DLD1 (cell line): ENCODE results near the gene GNAS-AS1.

Experiments
- in situ Hi-C: cut with HindIII; loops from 2 replicates; pipeline ENCODE4 v1.10.0; 2017; ENCODE audit warnings: low sequenced_read_pairs

Gene GNAS-AS1

DNA sequence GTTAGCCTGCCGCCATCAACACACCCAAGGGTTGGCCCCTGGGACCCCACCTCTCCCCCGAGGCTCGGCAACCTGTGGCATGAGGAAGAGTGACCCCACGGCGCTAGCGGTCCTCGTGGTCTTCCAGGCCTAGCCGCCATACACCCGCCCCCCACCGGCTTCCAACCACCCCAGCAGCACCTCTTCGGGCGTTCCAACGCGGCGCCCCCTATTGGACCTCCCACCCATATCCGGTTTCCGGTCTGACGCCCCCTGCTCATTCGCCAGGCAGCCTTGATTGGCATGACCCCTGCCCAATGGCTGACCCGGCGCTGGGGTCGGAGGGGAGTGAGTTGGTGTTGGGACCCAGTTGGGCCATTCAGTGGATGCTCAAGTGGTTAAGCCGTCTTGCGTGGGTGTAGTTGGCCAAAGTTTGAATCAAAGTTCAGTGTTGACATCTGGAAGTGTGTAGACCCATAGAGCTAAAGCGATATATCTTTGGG is at the start of gene GNAS-AS1:
GNAS-AS1 (minus strand) TSS at position 210 of the 482 bp plus-strand sequence.
- in situ Hi-C loops, result loop anchor here (25.0 kb wide), 1 partner anchor 612 kb away; no protein-coding TSS in a partner anchor

DNA sequence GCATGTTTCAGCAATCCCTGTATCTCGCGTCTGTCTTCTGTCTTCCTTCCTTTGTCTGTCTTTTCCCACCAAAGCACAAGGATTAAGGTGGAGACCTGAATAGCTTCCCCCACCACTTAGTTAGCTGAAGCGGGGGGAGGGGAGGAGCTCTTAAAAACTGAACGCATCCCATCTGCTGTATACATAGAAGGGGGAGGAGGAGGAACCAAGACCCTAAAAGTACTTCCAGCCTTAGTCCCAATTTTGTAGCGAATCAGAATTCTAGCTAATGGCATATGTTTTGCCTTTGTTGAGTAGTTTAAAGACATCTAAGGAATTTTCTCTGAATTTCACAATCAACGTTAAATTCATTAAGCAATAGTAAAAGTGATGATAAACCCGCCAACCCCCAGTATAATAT is 49.7 kb upstream of the GNAS-AS1 start:
- in situ Hi-C loops, result no loop called here

DNA sequence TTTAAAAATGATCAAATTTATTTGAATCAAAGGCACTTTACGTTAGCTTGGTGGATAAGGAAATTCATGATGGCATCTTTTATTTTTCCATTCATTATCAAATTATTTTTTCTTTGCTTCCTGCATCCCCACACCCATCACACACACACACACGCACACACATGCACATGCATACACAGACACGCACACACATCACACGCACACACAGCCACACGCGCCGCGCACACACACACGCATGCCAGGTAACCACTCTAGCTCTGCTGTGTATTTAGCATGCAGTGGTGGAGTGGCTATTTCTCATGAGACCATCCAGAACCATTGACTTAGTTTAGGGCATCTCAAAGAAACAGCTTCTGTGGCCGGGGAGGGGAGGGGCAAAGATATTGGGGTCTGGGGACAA is 48.8 kb upstream of the GNAS-AS1 start:
- in situ Hi-C loops, result no loop called here

DNA sequence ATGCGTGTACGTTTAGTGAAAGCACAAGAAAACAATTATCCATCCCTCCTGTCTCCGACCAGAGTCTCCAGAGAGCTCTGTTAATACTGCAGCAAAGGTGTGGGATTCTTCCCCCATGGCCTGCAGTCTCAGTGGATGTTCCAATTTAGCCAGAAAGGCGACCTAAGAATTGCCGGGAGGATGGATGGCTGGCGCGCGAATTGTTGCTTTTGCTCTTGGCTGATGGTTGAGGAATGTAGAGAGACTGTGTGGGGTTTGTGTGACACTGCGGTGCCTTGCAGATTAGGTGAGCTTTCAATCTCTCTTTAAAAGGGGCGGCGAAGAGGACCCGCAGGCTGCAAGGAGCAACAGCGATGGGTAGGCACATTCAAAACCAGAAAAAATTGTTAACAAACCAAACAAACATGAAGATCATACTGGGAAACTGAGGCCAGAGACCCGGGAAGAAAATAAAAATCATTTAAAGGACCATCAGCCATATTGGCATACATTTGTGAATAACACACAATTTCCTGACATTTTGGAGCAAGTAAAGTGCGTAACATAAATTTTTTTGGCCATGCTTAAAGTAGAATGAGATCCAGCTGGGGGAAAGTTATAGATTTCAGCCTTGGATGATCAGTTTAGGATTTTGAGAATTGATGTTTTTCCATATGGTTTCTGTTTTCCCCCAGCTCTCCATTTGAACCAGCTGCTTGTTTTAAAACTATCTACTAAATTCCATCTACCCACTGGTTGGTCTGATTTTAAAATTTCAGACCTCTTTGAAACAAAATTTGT is 48.1 kb upstream of the GNAS-AS1 start:
- in situ Hi-C loops, result no loop called here

DNA sequence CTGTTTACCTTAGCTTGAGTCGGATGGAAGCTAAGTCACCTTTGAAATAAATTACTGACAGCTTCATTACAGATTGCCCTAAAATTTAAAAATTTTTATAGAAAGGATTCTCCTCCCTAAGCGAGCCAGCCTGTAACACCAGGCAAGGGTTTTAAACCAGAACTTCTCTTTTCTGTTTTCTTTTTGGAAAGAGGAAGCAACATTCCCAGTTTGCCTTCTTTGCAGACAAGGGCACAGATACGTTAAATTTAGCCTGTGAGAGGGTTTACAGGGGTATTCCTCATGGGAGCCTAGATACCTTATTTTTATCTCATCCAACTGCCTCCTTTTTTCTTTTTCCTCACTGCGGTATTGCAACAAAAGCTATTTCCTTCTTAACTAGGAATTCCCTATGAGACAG is 46.8 kb upstream of the GNAS-AS1 start:
- in situ Hi-C loops, result no loop called here

DNA sequence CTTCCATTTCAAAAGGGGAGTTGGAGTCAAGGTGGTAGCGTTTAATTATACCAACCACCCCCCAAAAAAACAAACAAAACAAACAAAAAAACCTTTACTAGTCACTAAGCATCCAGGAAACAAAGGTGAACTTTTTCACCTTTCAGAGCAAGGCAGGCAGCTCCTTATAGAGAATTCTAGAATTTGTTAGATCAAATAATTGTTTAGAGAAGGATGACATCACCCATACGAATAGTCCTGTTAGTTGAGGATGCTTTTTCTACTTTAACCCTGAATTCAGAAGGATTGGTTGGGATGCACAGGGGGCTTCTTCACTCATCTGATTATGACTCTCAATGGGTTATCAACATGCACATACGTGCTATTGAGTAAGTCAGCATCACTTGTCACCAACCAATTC is 46.1 kb upstream of the GNAS-AS1 start:
- in situ Hi-C loops, result no loop called here

DNA sequence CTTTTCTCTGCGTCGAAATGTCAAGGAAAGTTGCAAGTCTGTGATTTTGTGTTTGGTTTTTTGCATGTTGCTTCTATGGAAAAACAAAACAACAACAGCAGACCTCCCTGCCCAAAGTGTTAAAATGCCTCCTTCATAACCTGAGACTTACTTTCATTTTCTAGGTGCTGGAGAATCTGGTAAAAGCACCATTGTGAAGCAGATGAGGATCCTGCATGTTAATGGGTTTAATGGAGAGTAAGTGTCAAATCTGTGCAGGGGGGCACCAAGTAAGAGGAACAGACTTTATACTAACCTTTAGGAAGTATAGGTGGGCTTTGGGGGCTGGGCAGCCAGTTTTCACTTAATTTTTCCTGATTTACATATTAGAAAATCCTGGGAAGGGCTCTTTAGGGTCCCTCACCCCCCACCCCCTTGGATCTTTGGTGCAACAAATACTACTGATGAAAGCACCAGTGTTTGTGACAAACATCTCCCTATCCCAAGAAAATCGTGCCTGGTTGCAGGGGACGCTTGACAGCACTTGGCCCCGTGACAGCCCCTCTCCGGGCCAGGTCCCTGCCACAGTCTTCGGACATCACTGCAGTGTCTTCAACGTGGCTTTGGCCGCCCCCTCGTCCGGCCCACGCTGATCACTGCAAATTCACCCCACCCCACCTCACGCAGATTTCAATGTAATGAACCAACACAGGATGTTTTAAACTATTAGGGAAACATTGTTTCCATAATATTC is 44.9 kb upstream of the GNAS-AS1 start:
- in situ Hi-C loops, result no loop called here

DNA sequence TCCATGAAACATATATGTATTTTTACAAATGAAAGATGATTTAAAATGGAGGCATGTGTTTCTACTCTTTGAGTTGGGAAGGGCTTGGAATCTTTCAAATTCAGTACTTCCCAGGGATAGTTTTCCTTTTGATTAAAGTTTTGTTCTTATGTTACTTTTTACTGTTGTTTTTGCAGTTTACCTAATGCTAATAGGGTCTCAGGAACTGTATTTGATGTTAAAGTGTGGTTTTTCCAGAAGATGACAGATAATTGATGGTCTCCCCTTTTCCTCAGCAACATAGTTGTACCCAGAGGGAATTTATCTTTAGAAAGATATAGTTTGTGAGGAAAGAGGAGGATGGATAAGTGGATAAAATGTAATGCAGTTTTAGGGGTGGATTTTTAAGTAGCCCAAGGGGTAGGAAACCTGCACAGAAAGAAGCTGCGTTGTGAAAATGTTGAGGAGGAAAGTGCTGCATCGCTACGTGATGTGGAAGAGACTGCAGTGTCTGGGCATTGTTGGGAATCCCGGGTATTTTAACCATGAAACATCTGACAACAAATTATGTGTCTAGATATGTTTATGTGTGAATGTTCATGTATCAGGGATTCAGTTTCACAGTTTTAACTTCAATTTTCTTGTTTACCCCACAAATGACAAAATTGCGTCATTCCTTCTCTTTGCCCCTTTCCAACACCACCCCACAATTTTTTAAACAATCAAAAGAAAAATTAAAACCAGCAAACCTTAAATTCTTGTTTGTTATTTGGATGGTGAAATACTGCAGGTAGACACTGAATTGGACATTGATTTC is 44.1 kb upstream of the GNAS-AS1 start:
- in situ Hi-C loops, result no loop called here

DNA sequence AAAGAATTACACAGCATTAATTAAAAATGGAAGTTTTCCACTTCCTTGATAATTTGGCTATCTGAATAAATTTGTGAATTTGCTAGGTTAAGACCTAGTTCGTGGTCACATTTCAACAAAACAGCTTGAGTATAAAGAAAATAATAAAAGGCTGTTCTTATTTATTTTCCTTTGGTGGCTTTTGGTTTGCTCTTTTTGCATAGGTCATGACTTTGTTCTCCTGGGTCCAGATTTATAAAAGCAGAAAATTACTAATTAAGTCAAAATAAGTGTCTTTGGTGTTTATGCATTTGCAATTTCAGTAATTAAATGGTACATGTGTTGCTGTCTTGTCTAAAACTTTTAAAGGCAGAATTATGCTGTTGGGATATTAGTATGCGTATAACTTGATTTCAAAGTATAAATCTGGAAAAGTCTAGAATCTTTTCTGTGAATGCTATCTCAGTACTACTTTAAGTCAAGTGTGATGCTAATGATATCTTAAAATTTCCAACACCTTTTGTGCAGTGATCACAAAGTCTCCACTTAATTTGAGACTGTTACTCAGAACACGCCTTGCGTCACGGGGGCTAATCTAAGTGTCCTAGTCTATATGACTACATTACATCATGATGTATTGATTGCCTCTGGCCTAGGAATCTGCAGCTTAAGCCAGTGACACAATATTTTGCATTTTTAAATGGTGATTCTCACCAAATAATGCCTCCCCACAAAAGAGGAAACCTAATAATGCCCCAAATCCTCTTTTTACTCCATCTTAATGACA is 42.8 kb upstream of the GNAS-AS1 start:
- in situ Hi-C loops, result no loop called here

DNA sequence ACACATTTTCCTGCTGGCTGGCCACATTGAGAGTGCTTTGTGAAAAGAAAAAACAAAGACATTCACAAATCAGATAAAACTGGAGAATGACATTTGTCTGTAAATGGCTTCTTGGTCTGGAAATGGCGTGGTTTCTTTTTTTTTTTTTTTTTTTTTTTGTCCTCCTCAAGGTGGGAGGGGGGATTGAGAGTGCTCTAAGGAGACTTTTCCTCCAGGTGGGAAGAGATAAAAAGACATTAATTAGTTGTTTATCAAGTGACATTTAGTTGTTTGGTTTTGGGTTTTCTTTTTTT is 42.2 kb upstream of the GNAS-AS1 start:
- in situ Hi-C loops, result no loop called here

DNA sequence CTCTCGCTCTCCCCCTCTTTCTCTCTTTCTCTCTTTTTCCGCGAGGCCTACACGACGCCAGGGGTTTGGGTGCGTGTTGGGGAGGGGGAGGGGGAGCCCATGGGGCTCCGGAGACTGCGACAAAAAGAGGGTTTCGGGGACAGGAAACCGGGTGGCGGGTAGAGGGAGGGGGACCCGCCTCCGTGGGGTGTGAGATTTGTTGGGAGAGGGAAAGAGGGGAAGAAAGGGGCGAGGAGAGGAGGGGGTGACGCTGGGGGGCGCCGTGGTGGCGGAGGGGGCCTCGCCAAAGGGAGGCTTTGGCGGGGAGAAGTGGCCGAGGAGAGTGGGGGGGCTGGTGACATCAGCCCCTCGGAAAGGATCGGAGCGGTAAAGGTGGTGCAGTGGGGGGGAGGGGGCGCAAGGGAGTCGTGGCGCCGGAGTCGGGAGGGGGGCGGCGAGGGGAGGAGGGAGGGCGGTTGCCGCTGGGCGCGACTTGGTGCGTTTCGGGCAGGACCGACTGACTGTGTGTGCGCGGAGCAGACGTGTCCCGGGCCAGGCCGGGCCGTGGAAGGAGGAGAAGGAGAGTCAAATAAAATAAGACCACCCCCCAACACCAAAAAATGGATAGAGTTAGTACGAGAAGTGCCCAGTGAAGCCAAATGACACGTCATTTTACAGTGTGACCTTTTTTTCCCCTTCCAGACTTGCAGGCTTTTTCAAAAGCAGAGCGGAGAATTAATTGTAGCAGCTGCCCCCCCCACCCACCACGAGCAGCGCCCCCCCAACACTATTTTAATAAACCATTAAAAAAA is 41.6 kb upstream of the GNAS-AS1 start:
- in situ Hi-C loops, result no loop called here

DNA sequence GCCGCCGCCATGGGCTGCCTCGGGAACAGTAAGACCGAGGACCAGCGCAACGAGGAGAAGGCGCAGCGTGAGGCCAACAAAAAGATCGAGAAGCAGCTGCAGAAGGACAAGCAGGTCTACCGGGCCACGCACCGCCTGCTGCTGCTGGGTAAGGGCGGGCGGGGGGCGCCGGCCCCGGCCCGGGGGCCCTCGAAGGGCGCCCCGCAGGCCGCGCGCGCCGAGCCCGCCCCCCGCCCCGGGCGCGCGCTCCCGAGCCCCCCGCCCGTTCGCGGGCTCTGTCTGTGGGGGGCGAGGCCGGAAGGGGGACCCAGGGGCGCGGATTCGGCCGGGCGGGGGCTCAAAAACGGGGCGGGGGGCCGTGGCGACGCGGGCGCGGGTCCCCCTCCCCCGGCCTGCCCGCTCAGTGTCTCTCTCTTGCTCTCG is 41.0 kb upstream of the GNAS-AS1 start:
- in situ Hi-C loops, result no loop called here

DNA sequence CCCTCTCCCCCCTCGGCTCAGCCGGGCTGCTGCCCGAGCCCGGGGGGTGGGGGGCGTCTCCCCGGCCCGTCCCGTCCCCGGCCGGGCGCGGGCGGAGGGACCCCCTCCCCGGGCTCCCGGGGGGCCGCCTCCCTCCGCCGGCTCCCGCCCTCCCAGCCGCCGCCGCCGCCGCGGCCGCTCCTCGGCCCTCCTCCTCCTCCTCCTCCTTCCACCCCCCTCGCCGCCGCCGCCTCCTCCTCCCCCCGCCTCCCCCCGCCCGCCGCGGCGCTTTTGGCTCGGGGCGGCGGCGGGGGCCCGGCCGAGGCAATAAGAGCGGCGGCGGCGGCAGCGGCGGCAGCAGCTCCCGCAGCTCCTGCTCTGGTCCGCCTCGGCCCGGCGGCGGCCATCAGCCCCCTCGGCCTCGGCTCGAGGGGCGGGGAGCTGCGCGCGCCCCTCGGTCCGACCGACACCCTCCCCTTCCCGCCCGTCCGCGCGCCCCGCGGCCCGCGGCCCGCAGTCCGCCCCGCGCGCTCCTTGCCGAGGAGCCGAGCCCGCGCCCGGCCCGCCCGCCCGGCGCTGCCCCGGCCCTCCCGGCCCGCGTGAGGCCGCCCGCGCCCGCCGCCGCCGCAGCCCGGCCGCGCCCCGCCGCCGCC is 40.5 kb upstream of the GNAS-AS1 start:
- in situ Hi-C loops, result no loop called here

DNA sequence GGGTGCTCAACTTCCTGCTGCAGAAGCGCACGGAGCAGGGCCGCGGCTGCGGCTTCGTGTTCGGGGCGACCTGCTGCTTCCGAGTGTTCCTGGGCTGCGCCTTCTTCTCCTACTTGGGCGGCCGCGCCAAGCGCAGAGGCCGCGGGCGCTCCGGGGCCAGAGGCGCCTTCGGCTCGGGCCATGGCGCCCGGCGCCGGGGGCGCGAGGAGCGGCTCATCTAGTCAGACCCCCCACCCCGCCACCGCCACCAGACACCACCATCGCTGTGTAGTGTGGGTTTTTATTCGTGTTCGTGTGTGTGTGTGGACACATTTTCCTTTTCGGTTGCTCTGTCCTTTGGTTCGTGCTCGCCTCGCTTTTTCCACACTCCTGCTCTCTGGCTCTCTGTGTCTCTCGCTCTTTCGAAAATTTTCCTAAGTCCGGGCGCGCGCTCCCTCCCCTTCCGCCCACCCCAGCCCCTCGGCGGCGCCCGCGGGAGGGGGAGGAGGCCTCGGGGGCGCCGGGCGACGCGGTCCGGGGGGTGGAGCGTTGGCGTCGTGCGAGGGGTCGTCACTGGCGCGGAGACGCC is 39.9 kb upstream of the GNAS-AS1 start:
- in situ Hi-C loops, result no loop called here

DNA sequence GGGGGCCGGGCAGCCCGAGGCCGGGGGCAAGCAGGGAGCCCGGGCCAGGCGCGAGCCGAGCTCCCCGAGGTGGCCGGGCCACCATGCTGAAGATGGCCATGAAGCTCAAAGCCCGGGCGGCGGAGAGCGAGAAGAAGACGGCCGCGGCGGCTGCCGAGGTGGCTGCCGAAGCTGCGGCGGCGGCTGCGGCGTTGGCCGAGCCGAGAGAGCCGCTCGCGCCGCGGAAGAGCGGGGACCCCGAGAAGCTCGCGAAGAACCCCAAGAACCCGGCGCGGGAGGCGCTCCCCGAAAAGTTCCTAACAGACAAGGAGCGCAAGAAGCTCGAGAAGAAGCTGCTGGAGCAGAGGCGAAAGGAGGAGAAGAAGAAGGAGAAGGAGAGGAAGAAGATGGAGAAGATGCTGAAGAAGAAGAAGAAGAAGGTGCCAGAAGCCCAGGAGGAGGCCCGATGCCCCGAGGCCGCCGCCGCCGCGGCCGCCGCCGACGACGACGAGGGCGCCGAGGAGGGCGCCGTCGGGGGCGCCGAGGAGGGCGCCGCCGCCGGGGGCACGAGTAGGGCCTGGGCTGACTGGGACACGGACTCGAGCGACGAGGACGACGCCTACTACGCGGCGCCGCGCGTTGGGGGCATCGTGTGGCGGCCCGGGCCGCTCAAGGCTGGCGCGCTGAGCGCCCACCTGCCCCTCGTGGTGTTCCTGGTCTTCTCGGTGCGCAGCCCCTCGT is 39.3 kb upstream of the GNAS-AS1 start:
- in situ Hi-C loops, result no loop called here

DNA sequence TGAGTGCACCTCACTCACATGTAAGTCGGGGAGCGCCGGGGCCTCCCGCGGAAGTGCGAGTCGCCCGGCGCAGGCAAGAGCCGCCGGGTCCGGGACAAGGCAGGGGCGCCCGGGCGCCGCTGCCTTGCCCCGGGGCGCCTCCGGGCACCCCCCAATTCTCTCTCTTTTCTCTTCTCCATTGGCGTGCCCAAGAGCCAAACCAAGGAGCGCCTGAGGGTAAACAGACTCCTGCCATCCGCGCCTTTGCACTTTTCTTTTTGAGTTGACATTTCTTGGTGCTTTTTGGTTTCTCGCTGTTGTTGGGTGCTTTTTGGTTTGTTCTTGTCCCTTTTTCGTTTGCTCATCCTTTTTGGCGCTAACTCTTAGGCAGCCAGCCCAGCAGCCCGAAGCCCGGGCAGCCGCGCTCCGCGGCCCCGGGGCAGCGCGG is 38.6 kb upstream of the GNAS-AS1 start:
- in situ Hi-C loops, result no loop called here

DNA sequence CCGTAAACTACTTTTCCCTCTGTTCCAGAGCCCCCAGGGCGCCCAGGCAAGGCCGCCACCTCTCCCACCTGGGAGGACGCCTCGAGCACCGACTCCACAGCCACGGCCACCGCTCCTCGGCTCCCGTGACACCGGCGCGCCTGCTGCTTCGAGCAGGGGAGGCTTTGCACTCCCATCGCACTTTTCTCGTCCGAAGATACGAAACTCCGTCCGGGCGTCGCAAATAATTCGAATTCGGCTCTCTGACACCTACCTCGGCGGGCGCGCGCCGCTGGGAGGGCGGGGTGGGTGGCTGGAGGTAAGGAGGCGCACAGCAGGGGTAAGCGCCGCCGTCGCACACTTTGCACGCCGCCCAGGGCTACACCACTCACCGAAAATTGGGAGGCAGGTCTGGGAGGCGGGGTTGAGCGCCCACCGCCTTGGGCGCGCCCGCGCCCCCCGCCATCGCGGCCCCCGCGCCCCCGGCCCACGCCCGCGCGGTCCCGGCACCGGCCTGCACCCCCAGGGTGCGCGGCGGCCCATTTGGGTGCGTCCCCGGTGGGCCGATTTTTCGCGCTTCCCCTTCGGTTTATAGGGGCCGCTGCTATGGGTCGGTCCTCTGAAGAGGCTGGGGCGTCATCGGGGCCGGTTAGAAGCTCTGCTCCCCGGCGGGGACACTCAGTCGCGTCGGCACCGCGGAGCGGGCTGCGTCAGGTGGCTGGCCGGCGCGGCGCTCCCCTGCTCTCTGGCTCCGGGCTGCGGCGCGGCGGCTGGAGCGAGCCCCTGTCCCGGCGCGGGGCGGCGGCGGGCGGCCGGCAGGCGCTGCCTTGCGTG is 38.0 kb upstream of the GNAS-AS1 start:
- in situ Hi-C loops, result no loop called here

DNA sequence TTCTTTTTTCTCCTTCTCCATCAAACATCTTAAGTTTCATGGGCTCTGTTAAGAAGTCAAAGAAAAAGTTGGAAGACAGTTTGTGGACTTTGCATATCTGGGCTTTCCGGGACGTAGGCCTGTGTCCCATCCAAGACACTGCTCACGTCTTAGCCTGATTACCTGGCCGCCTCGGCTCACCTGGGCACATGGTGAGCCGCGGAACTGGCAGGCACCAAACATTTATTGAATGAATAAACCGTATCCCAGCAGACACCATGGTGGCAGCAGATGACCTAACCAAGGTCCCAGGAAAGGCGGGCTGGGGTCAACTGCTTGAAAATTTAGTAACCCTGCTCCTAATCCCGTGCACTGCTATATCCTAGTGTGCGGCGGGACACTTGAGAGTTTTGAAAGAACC is 37.4 kb upstream of the GNAS-AS1 start:
- in situ Hi-C loops, result no loop called here
